Urinary bladder (tissue), 4 donors: Measurements from ENCODE around the gene ZNF493. TPM values are rescaled to one million over a fixed set of nuclear protein-coding genes. Genes with fewer than 3 reads are reported as not detected.
A peak's percentile ranks its signal among the peaks of the same experiment; 100 is the strongest.

ENCODE experiments used
- DNase-seq: peaks from one replicate; pipeline ENCODE4 v3.0.0-alpha.2; 2015; ENCODE audit errors: extremely low spot score
- H3K27ac ChIP-seq: one replicate; pipeline ENCODE4 v1.5.1; 2013; ENCODE audit warnings: low read depth, mild to moderate bottlenecking, moderate library complexity
- H3K36me3 ChIP-seq: one replicate; pipeline ENCODE4 v1.6.1; 2013; ENCODE audit warnings: mild to moderate bottlenecking, moderate library complexity; ENCODE audit not compliant: insufficient read depth
- H3K4me1 ChIP-seq: one replicate; pipeline ENCODE4 v1.6.1; 2013; ENCODE audit warnings: mild to moderate bottlenecking, moderate library complexity; ENCODE audit not compliant: insufficient read depth
- H3K4me3 ChIP-seq: one replicate; pipeline ENCODE4 v1.5.1; 2013; ENCODE audit warnings: low read depth, low read length
- WGBS: extraction: QIAGEN DNeasy Blood & Tissue Kit; methylation state at CpG from one replicate; pipeline ENCODE4 v1.1.7; 2013; 5-methylcytosine and 5-hydroxymethylcytosine counted together
- polyA plus RNA-seq: library from polyadenylated mRNA; stranded (reverse); fragments of 200-250 nt; gene quantifications from one replicate; pipeline ENCODE4 v1.2.3, GENCODE V29; 2013
- total RNA-seq: library from RNA; depleted of rRNA; stranded (reverse); fragments of >200 nt; gene quantifications from one replicate; pipeline ENCODE4 v1.2.3, GENCODE V29; 2014
- donor health status: healthy with polysubstance abuse.
- donor health status: healthy.

ZNF493 gene
- total and polyA plus RNA-seq, 2 donors = 5.6 to 72.2 TPM

- no peak for DNase-seq
- no peaks in the 10 kb centered on the region for H3K4me1 ChIP-seq
- no peak overlapping the region for H3K27ac ChIP-seq
- WGBS = 74% methylated on average over 2 of the region's 2 CpGs
- no peak overlapping the region for H3K4me3 ChIP-seq
- no peaks in the 10 kb centered on the region for H3K36me3 ChIP-seq
Observed at GRCh38 chr19:21432590-21432989, 35.7 kb downstream of the ZNF493 start.

- Histone ChIP-seq H3K27ac (no peak overlapping the region), H3K36me3 (no peaks in the 10 kb centered on the region), H3K4me1 (no peaks in the 10 kb centered on the region), H3K4me3 (no peak overlapping the region)
- DNase-seq = no peak
- WGBS = 78% methylated on average over 8 of the region's 8 CpGs
Observed at GRCh38 chr19:21434516-21434915, 37.6 kb downstream of the ZNF493 start.

GRCh38 chr19:21434967-21435544 lies 38.1 kb downstream of the ZNF493 start:
- H3K4me3 ChIP-seq = no peak overlapping the region
- no peak overlapping the region for H3K27ac ChIP-seq

GRCh38 chr19:21439201-21439751 lies 42.3 kb downstream of the ZNF493 start:
- no peak overlapping the region for H3K27ac ChIP-seq
- no peaks in the 10 kb centered on the region for H3K36me3 ChIP-seq
- DNase-seq = peak; percentile 49
- no peak overlapping the region for H3K4me3 ChIP-seq
- no peaks in the 10 kb centered on the region for H3K4me1 ChIP-seq
- 64% methylated on average over 4 of the region's 4 CpGs for WGBS

More at GRCh38 chr19:21434967-21435544, 38.1 kb downstream of the ZNF493 start:
- Histone ChIP-seq H3K4me1 (no peaks in the 10 kb centered on the region), H3K36me3 (no peaks in the 10 kb centered on the region)
- no peak for DNase-seq
- WGBS = 60% methylated on average over 8 of the region's 8 CpGs

- WGBS = 93% methylated on average over 16 of the region's 16 CpGs
- Histone ChIP-seq H3K27ac (no peak overlapping the region), H3K4me1 (no peaks in the 10 kb centered on the region), H3K4me3 (no peak overlapping the region), H3K36me3 (no peaks in the 10 kb centered on the region)
- DNase-seq = no peak
Observed at GRCh38 chr19:21440321-21440720, 43.4 kb downstream of the ZNF493 start.

- DNase-seq = no peak
- Histone ChIP-seq H3K4me3 (no peak overlapping the region), H3K36me3 (no peaks in the 10 kb centered on the region), H3K4me1 (no peaks in the 10 kb centered on the region), H3K27ac (no peak overlapping the region)
- WGBS = 60% methylated on average over 3 of the region's 3 CpGs
Observed at GRCh38 chr19:21451187-21451586, 54.3 kb downstream of the ZNF493 start.

- no peak overlapping the region for H3K27ac ChIP-seq
- no peak overlapping the region for H3K4me3 ChIP-seq
- 98% methylated on average over 3 of the region's 3 CpGs for WGBS
- H3K36me3 ChIP-seq = no peaks in the 10 kb centered on the region
- no peak for DNase-seq
- no peaks in the 10 kb centered on the region for H3K4me1 ChIP-seq
Observed at GRCh38 chr19:21454901-21455300, 58.0 kb downstream of the ZNF493 start.

GRCh38 chr19:21460686-21461085 lies 63.8 kb downstream of the ZNF493 start:
- no peak overlapping the region for H3K27ac ChIP-seq
- no peak for DNase-seq

GRCh38 chr19:21462540-21462939 lies 65.6 kb downstream of the ZNF493 start:
- no peaks in the 10 kb centered on the region for H3K36me3 ChIP-seq
- WGBS = 94% methylated on average over 16 of the region's 16 CpGs
- no peak for DNase-seq

More at GRCh38 chr19:21460686-21461085, 63.8 kb downstream of the ZNF493 start:
- no peaks in the 10 kb centered on the region for H3K36me3 ChIP-seq
- H3K4me1 ChIP-seq = no peaks in the 10 kb centered on the region
- H3K4me3 ChIP-seq = no peak overlapping the region

GRCh38 chr19:21463449-21464105 lies 66.6 kb downstream of the ZNF493 start:
- Histone ChIP-seq H3K4me1 (no peaks in the 10 kb centered on the region), H3K4me3 (no peak overlapping the region), H3K27ac (no peak overlapping the region), H3K36me3 (no peaks in the 10 kb centered on the region)
- WGBS = 5% methylated on average over 38 of the region's 38 CpGs
- DNase-seq = peak; percentile 67

More at GRCh38 chr19:21462540-21462939, 65.6 kb downstream of the ZNF493 start:
- Histone ChIP-seq H3K4me1 (no peaks in the 10 kb centered on the region), H3K27ac (no peak overlapping the region), H3K4me3 (no peak overlapping the region)

GRCh38 chr19:21466627-21467026 lies 69.7 kb downstream of the ZNF493 start:
- no peak overlapping the region for H3K27ac ChIP-seq
- no peaks in the 10 kb centered on the region for H3K4me1 ChIP-seq
- no peak for DNase-seq
- H3K36me3 ChIP-seq = no peaks in the 10 kb centered on the region
- 78% methylated on average over 8 of the region's 8 CpGs for WGBS
- no peak overlapping the region for H3K4me3 ChIP-seq

- no peak overlapping the region for H3K4me3 ChIP-seq
- DNase-seq = no peak
- 78% methylated on average over 5 of the region's 5 CpGs for WGBS
- H3K4me1 ChIP-seq = no peaks in the 10 kb centered on the region
- H3K27ac ChIP-seq = no peak overlapping the region
- no peaks in the 10 kb centered on the region for H3K36me3 ChIP-seq
Observed at GRCh38 chr19:21468791-21469190, 71.9 kb downstream of the ZNF493 start.

GRCh38 chr19:21472507-21472906 lies 75.6 kb downstream of the ZNF493 start:
- H3K27ac ChIP-seq = no peak overlapping the region

GRCh38 chr19:21474671-21475181 lies 77.8 kb downstream of the ZNF493 start:
- Histone ChIP-seq H3K36me3 (no peaks in the 10 kb centered on the region), H3K4me3 (peak overlapping the region; percentile 26), H3K4me1 (no peaks in the 10 kb centered on the region), H3K27ac (no peak overlapping the region)
- WGBS = under 1% methylated on average over 37 of the region's 37 CpGs
- peak; percentile 80 for DNase-seq

More at GRCh38 chr19:21472507-21472906, 75.6 kb downstream of the ZNF493 start:
- Histone ChIP-seq H3K36me3 (no peaks in the 10 kb centered on the region), H3K4me1 (no peaks in the 10 kb centered on the region), H3K4me3 (no peak overlapping the region)
- DNase-seq = no peak
